HG03469 (cell line): ENCODE measurements around the gene E2F2.

ENCODE experiments used
- ATAC-seq: cut with Tn5 transposase; IDR thresholded peaks from one replicate; pipeline ENCODE4 v1.9.1; 2021; ENCODE audit warnings: mild to moderate bottlenecking, moderate library complexity, moderate number of reproducible peaks; ENCODE audit not compliant: unreplicated experiment

The E2F2 gene

DNA sequence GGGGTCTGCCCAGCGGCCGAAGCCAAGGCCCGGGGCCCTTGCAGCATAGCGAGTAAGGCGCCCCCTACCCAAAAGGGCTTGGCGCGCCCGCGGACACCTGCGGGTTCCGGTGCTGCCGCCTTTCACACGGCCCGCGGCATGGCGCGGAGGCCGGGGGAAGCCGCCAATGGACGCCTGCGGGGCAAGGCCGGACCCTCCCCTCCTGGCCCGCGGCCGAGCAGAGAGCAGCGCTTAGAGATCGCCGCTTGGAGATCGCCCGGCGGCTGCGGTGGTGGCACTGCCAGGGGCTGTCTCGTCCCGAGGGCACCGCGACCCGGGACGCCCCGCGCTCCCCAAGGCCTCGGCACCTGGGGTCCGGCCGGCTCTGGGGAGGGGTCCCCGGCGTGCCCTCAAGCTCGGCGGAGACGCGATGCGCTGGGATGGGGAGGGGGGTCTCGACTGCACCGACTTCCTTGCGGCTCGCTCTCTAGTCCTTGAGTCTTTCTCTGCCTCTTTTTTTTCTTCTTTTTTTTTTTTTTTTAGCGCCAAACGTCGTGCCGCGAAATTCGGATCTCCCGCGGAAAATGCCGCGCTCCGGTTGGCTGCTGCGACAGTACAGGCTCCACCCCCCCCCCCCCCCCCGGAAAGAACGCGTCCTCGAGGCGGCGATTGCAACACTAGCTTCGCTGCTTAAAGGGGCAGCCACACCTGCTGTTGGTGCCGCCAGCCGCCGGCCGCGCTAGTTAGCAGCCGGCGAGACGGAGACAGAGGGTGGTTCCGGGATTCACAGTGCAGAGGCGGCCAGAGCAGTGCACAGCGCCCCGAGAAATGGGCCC lies at the start of gene E2F2:
Gene E2F2 (minus strand): TSS at position 487 of the 815 bp plus-strand sequence. CDS start 440 bp downstream, at position 47.
- ATAC-seq = no peak

DNA sequence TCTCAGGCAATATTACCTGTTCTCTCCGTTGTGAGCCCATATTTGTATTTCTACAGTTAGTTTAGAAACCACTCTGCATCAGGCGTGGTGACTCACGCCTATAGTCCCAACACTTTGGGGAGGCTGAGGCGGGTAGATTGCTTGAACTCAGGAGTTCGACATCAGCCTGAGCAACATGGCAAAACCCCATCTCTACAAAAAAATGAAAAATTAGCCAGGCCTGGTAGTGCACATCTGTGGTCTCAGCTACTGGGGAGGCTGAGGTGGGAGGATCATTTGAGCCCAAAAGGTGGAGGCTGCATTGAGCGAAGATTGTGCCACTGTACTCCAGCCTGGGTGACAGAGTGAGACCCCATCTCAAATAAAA lies 47.9 kb upstream of the E2F2 start:
- no peak for ATAC-seq

DNA sequence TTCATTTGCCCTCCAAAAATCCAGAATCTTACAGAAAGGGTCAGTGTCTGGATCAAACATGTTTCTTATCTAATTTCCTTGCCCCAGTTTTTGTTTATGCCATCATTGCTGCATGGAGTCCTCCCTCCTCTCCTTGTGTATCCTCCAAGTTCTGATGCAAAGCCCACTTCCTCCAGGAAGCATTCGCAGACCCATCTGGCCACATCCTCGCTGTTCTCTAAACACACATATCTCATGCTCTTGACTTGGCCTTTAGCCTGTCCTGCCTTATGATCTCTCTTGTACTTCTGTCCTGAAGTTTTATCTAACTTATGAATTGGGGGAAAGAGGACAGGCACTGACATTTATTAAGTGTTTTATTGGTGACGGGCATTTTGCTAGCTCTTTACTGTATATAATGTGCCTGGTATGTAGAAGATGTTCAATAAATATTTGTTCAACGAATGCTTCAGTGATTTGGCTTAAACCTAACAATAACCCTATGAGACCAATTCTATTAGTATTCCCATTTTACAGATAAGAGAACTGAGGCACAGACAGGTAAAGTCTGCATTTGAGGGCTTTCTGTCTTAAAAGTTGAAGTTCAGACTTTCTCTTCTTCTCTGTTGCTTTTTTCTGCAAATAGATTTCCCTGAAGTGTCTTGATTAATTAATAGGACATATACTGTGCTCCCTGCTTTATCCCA lies 47.4 kb upstream of the E2F2 start:
- no peak for ATAC-seq

GRCh38 chr1:23577056-23578004 lies 46.3 kb upstream of the E2F2 start:
- ATAC-seq = no peak

GRCh38 chr1:23576338-23577055 lies 45.5 kb upstream of the E2F2 start:
- no peak for ATAC-seq

DNA sequence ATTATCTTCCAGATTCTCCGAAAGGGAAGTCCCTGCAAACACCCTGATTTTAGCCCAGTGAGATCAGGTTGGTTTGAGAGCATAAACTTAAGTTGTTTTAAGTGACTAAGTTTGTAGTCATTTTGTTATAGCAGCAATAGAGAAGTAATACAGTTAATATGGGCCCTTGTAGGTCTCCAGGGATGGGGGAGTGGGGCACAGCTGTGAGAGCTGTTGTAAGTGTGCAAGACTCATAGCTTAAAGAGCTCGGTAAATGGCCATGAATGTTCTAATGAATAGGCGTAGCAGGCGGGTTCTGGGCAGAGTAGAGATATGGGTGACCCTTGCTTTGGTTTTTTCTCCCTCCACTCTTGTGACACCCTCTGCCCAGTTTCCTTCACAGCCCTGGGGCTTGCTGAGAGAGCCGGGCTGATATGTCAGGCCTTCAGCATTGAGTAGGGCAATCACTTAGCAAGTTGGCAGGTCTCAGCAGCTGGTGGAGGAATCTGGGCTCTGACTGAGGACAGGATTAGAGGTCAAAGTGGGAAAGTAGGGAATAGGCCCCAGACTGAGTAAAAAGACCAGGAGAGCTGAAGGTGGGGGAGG lies 44.3 kb upstream of the E2F2 start:
- no peak for ATAC-seq

DNA sequence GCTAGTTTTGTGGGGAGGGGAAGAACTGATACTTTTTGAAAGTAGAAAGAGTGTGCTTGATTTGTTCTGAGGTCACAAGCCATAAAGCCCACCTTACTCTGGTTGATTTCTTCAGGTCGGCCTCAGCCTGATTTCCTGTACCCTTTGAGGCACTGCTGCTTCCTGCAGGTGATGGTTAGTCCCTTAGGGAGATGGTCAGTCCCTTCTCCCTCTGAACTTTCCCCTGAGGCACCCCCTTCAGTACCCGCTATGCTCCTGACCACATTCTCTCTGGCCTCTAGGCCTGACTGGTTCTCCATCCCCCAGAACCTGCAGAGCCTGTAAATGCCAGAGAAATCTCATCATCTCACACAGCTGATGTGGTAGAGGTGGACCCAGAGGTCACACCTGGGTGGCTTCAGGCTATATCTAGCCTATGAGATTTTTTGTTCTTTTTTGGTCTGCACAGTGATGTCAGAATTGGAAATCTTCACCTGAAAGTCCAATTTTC lies 43.3 kb upstream of the E2F2 start:
- ATAC-seq = no peak

GRCh38 chr1:23573574-23574182 lies 42.6 kb upstream of the E2F2 start:
- ATAC-seq = no peak

GRCh38 chr1:23571465-23571864 lies 40.4 kb upstream of the E2F2 start:
- ATAC-seq = no peak

DNA sequence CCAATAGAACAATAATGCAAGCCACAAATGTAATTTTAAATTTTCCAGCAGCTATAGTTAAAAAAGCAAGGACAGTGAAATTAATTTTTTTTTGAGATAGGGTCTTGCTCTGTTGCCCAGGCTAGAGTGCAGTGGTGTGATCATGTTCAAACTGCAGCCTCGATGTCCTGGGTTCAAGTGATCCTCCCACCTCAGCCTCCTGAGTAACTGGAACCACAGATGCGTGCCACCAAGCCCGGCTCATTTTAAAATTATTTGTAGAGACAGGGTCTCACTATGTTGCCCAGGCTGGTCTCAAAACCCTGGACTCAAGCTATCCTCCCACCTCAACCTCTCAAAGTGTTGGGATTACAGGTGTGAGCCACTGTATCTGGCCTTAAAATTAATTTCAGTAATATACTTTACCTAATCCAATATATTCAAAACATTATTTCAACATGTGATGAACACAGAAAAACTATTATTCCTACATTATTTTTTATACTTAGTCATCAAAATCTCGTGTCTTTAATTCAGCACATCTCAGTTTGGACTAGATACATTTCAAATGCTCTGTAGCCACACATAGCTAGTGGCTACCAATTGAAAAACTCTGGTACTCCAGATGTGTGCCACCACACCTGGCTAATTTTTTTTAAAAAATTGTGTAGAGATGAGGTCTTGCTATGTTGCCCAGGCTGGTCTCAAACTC lies 39.1 kb upstream of the E2F2 start:
- no peak for ATAC-seq

DNA sequence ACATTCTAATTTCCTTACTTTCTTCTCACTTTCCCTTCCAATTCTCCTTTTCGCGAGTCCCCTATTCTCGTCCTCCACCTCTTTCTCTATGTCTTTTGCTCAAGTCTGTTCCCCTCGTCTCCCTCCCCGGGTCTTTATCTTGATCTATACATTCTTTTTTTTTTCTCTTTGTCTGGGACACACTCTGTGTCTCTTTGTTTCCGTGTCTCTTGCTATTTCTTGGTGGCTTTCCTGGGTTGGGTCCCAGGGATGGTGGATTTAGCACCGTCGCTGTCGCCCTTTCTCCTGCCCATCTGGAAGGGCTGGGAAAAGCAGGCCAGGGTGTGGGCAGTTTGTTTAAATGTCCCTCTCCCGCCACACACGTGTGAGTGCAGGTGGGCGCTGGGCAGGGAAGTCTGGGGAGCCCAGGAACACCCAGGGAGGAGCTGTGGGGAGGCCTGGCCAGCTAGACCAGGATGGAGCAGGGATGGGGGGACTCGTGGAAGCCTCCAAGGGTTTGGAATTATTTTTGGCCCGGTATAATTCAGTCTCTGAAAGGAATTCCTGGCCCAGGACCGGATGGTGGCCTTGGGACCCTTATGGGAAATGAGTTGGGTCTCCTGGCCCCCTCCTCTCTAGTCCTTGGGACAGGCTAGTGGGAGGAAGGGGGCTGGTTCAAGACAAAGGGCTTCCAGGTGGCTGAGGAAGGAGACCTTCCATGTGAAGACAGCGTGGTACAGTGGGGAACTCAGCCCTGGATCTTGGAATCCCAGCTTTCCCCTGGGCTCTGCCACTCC lies 37.8 kb upstream of the E2F2 start:
- no peak for ATAC-seq

DNA sequence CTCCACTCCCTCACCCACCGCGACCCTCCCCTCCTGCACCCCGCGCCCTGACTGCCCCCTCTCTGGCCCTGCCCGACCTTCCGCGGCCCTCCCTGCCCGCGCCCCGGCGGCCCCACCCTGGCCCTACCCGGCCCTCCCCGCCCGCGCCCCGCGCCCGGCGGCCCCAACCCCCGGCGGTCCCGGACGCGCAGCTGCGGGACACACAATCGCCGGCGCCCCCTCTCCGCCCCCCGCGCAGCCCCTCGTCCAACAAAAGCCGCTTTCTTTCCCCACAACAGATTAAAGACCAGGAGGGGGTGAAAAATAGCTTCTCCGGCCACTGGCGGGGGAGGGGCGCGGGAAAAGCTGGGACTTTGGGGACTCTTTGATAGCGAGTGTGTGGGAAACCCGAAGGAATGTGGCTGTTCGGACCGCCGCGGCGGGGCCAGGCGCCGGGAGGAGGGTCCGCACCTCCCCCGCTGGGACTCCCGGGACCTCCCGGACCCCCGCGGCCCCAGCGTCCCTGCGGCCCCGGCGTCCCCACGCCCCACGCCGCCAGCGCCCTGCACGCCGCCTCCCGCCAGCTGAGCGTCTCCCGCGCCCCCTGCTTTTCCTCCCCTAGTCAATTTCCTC lies 37.1 kb upstream of the E2F2 start:
- no peak for ATAC-seq

DNA sequence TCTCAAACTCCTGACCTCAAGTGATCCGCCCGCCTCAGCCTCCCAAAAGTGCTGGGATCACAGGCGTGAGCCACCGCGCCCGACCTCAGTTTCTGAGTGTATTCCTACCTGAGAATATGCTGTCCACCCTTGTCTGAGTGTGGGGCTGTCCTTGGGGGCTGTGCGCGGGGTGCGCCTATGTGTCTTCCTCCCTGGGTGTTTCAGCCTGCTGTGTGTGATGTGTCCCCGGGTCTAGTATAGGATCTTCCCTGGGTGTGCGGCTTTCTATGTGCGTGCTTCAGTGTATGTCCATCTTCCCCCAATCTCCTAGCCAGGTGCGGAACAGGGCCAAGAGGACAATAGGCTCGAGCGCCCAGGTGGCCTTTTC lies 36.6 kb upstream of the E2F2 start:
- no peak for ATAC-seq

DNA sequence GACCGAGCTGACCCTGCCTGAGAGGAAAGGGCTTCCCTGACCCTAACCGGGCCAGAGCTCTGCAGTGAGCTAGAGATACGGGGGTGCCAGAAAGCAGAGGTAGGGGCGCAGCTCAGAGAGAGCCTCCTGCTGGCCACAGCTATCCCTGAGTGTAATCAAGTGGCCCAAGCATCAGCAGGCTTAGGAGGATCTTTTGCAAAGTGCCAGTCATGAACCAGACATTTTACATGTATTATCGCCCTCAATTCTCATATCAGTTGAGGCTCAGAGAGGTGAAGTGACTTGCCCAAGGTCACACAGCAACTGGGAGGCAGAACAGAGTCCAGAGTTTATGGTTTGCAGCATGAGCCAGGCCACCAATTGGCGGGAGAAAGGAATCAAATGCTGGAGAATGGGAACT lies 35.3 kb upstream of the E2F2 start:
- ATAC-seq = no peak

GRCh38 chr1:23565776-23566175 lies 34.7 kb upstream of the E2F2 start:
- ATAC-seq = no peak

- ATAC-seq = no peak
These were observed 33.6 kb upstream of the E2F2 start for GRCh38 chr1:23564529-23565122.

GRCh38 chr1:23563755-23564374 lies 32.8 kb upstream of the E2F2 start:
- ATAC-seq = no peak
